BE2C (cell line): ENCODE results near the gene DOCK2.
"Not testable (repeated sequence)": the region's sequence is repeated elsewhere in the genome, so short reads cannot be mapped to it uniquely, and the experiment has no call there.

Source experiments
- DNase-seq: peaks from one replicate; pipeline ENCODE4 v3.0.0-alpha.2; 2020
- H3K27me3 ChIP-seq: fragments of 250-450 bp; sonication (Bioruptor Pico); 2 replicates; pipeline ENCODE4 v1.5.1; 2020; ENCODE audit warnings: mild to moderate bottlenecking
- H3K36me3 ChIP-seq: fragments of 250-450 bp; sonication (Bioruptor Pico); 2 replicates; pipeline ENCODE4 v1.5.1; 2020; ENCODE audit warnings: mild to moderate bottlenecking
- H3K4me1 ChIP-seq: fragments of 250-450 bp; sonication (Bioruptor Pico); 2 replicates; pipeline ENCODE4 v1.5.1; 2020
- H3K4me3 ChIP-seq: 2 replicates; pipeline ENCODE4 v1.5.1; 2011; ENCODE audit warnings: low read depth, low read length
- H3K9me3 ChIP-seq: fragments of 250-450 bp; sonication (Bioruptor Pico); 2 replicates; pipeline ENCODE4 v1.5.1; 2020
- TF ChIP-seq, protein P1 (sequence below): IDR thresholded peaks from 2 replicates; pipeline ENCODE4 v1.5.1; 2012; ENCODE audit warnings: mild to moderate bottlenecking, low read depth, low read length

Gene DOCK2

DNA sequence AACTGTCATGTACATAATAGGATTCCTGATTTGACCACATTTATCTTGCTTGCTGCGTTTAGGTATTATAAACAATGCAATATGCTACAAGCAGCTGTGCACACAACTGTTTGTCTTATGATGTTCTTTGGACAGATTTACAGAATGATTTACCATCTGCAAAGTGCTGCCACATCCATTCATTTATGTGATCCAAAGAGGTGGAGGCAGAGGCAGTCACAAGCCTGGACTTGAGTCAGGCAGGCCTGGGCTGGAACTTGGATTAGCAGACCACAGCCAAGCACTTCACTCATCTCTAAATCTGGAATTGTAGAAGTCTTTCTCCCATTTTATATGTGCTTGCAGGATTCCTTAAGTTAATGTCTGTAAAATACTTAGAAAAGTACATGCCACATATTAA lies 194.3 kb downstream of the DOCK2 start:
- H3K4me3 ChIP-seq: no peak overlapping the region
- no peaks in the 10 kb centered on the region for H3K36me3 ChIP-seq
- H3K27me3 ChIP-seq: no peaks in the 10 kb centered on the region
- no peaks in the 10 kb centered on the region for H3K9me3 ChIP-seq
- H3K4me1 ChIP-seq: no peaks in the 10 kb centered on the region
- TF ChIP-seq, protein P1, sequence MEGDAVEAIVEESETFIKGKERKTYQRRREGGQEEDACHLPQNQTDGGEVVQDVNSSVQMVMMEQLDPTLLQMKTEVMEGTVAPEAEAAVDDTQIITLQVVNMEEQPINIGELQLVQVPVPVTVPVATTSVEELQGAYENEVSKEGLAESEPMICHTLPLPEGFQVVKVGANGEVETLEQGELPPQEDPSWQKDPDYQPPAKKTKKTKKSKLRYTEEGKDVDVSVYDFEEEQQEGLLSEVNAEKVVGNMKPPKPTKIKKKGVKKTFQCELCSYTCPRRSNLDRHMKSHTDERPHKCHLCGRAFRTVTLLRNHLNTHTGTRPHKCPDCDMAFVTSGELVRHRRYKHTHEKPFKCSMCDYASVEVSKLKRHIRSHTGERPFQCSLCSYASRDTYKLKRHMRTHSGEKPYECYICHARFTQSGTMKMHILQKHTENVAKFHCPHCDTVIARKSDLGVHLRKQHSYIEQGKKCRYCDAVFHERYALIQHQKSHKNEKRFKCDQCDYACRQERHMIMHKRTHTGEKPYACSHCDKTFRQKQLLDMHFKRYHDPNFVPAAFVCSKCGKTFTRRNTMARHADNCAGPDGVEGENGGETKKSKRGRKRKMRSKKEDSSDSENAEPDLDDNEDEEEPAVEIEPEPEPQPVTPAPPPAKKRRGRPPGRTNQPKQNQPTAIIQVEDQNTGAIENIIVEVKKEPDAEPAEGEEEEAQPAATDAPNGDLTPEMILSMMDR: no peak
- DNase-seq: no peak

DNA sequence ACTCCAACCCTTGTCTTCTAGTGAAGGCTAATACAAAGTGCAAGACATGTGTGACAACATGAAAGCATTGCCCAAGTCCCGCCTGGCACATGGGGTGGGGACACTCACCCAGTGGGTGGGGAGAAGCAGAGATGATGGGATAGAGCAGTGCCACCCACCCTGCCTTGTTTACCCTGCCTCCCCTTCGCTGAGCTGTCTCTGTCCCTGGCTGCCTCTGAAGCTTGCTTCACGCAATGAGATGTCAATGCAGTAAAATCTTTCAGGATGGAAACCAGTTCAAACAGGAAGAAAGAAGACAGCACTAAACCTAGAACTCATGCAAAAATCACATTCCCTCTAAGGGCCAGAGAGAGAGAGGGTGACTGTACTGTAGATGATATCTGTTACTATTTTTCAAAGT lies 195.2 kb downstream of the DOCK2 start:
- no peaks in the 10 kb centered on the region for H3K4me1 ChIP-seq
- TF ChIP-seq, protein P1: no peak
- H3K36me3 ChIP-seq: no peaks in the 10 kb centered on the region
- H3K4me3 ChIP-seq: no peak overlapping the region
- H3K9me3 ChIP-seq: no peaks in the 10 kb centered on the region
- DNase-seq: no peak
- no peaks in the 10 kb centered on the region for H3K27me3 ChIP-seq

DNA sequence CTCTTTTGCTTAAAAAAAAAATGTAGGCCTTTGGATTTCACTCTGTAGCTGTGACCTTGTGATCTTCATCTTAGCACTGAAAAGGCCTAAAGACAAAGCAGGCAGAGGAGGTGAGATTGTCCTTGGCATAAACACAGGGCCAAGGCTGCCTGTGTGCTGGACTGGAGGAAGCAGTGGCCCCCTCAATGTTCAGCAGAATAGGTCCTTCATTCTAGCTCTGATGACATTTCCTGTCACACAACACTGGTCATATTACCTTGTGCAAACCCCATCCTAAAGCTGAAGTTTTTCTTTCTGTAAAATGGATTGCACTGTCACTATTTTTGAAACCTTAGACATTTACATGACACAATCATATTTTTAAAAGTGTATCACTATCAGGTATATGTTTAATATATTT lies 195.8 kb downstream of the DOCK2 start:
- no peaks in the 10 kb centered on the region for H3K4me1 ChIP-seq
- TF ChIP-seq, protein P1: no peak
- H3K9me3 ChIP-seq: no peaks in the 10 kb centered on the region
- H3K4me3 ChIP-seq: no peak overlapping the region
- DNase-seq: no peak
- no peaks in the 10 kb centered on the region for H3K27me3 ChIP-seq
- no peaks in the 10 kb centered on the region for H3K36me3 ChIP-seq

- DNase-seq, H3K36me3 ChIP-seq, H3K27me3 ChIP-seq: not testable (repeated sequence)
Measured at GRCh38 chr5:169833681-169834292, 196.7 kb downstream of the DOCK2 start.

GRCh38 chr5:169834540-169834939 lies 197.5 kb downstream of the DOCK2 start:
- H3K27me3 ChIP-seq, H3K36me3 ChIP-seq, H3K4me1 ChIP-seq, DNase-seq, H3K9me3 ChIP-seq, H3K4me3 ChIP-seq: not testable (repeated sequence)

More at GRCh38 chr5:169833681-169834292, 196.7 kb downstream of the DOCK2 start:
- H3K9me3 ChIP-seq, H3K4me1 ChIP-seq, H3K4me3 ChIP-seq: not testable (repeated sequence)

DNA sequence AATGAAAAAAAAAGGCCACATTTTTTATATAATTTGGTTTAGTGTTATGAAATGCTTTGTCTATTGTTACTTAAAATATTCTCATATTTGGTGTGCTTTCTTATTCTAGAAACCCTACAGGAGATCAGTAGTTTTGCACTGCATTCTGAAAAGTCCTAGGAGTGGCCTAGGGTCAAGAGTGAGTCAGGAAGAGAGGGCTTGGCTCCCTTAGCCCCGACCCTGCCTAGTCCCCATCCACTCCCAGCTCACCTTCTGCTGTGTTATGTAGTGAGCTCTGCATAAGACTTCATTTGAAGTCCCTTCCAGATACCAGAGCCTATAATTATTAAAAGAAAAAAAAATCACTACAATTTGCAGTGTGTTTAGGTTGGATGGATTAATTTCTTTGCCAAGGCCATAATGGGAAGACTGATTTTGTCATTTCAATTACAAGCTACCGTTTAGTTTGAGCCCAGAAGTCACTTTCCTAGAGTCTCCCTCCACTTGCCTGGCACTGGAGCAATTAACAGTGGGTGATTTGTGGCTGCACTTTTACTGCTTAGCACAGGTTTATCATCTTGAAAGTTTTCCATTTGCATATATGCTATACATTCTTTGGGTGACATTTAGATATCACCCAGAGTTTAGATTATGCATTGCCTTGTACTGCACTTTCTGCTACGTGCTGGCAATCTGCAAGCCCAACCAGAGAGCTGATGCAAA lies 199.9 kb downstream of the DOCK2 start:
- no peak for DNase-seq
- Histone ChIP-seq H3K27me3 (no peaks in the 10 kb centered on the region), H3K4me1 (no peaks in the 10 kb centered on the region), H3K36me3 (no peaks in the 10 kb centered on the region), H3K4me3 (no peak overlapping the region), H3K9me3 (no peaks in the 10 kb centered on the region)
- TF ChIP-seq, protein P1: no peak

- Histone ChIP-seq H3K4me3 (no peak overlapping the region), H3K27me3 (no peaks in the 10 kb centered on the region), H3K9me3 (no peaks in the 10 kb centered on the region), H3K4me1 (no peaks in the 10 kb centered on the region), H3K36me3 (no peaks in the 10 kb centered on the region)
- TF ChIP-seq, protein P1: no peak
- no peak for DNase-seq
Measured at GRCh38 chr5:169837686-169838085, 200.6 kb downstream of the DOCK2 start.
